Posterior vena cava (tissue), 2 donors: ENCODE measurements around the gene DAB2IP. TPM values are rescaled to one million over a fixed set of nuclear protein-coding genes. Genes with fewer than 3 reads are reported as not detected.
A peak's percentile ranks its signal among the peaks of the same experiment; 100 is the strongest.

ENCODE experiments used
- DNase-seq: peaks from one replicate; pipeline ENCODE4 v3.0.0-alpha.2; 2020; ENCODE audit warnings: low spot score
- intact Hi-C, 2 donors: fragments of 100-400 bp; cut with DNase I; formaldehyde crosslinking; loops; one replicate each; pipeline versions ENCODE4 v1.14.1 to v1.14.2; 2022 to 2023
- total RNA-seq, 2 donors: library from RNA; stranded (reverse); fragmentation: NEBNext Ultra II Directional; extraction: Animal tissue kit (Norgen Biotek cat#: 25700); gene quantifications; one replicate each; pipeline ENCODE4 v1.2.1, GENCODE V29; 2021
- donor health status: DM: yes; HTN: yes; CAD: no.
- donor health status: DM: yes; HTN: yes; CAD: no.

Gene DAB2IP
- total RNA-seq, 2 donors from 2014 or later = 68.1 to 83.8 TPM

DNA sequence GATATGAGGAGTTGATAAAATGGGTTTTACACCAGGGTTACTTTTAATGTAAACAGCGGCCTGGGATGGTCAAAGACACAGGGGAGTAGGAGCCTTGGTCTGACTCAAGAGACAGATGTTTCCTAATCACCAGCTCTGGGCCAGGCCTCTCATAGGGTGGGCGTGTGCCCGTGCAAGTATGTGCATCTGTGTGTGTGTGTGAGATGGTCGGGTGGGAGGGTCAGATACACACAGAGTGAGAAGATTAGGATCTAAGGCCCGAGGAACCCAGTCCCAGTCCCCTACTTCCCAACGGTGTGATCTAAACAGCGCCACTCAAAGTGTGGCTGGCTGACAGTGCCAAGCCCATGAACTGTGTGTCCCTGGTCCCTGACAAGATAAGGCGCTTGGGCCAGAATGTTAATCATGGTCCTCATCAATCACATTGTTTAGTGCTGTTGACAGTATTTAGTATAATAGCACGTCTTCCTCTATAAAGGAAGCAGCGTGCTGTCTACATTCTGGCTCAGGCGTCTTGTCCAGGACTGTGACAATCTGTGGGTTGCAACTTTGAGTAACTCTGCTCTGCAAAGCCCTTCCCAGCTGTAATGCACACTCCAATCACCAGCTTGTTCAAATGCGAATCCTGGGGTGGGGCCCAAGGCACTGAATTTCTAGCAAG is 173.7 kb downstream of the DAB2IP start:
- DNase-seq = peak; percentile 55
- intact Hi-C loops = no loop called here

DNA sequence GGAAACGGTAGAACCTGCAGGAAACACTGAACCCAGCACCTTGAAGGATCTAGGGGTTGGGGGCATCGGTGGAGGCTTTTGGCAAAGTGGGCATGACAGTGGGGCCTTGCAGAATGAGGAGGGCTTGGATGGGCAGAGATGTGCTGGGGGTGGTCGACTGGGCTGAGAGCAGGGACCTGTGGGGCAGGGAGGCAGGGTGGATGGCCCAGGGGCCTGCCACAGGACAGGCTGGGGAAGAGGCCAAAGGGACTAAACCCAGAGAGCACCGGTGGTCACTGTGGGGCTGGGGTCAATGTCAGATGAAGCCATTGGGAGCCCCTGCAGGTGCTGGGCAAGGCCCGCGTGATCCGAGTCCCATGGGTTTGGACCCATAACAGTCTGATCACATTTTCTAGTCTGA is 175.3 kb downstream of the DAB2IP start:
- peak; percentile 61 for DNase-seq
- intact Hi-C loops = no loop called here

DNA sequence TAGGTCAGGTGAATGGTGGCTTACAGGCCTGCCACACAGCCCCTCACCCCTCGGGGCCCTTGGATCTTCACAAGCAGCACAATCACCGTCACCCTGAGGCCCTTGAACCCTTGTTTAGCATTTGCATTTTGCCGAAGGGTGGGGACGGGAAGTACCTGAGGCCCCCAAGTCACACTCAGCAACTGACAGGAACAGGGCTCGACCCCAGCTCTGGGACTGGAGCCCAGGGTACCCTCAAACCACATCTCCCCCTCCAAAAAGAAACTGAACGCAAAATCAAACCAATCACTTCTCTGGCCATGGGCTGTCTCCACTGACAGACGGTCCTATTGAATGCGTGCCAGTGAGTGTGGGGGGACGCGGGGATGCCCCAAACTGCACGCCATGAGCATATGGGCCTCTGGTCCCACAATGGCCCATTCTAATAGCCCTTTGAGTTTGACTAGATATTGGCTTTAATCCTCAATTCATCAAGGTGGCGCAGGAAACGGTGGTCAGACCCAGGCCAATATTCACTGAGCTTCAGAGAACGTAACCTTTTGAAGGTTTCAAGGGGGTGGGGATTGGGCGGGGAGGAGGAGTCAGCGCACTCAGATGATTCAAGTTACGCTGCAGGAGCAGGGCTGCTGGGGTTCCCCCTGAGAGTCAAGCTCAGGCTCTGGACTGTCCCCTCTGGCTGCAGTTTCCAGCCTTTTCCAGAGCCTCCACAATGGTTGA is 176.0 kb downstream of the DAB2IP start:
- peak; percentile 54 for DNase-seq

DNA sequence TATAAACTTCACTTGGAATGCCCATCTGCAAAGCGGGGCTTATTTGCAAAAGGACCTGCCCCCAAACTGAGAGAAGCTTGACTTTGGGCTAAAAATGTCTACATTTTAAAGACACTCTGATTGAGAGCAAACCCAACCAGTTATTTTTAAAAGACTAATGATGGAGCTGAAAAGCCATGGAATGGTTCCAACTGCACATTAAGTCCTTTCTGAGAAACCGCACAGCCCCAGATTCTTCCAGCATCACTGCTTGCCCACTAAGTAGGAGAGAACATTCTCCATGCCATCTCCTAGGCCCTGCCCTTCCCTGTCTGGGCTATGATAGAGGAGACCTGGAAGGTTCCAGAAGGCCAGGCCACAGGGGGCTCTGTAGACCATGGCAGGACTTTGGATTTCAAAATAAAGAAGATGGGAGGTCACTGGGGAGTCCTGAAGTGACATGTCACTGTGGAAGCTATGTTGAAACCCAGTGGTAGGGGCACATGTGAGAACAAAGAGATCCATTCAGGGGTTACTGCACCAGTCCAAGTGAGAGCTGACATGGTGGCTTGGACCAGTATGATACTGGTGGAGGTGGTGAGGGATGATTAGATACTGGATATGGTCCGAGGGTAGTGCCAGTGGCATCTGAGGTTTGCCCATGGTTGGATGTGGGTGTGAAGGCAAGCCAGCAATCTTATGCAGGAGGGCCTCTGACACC is 179.2 kb downstream of the DAB2IP start:
- peak; percentile 52 for DNase-seq
- intact Hi-C loops = no loop called here

More for the DNA sequence above, 176.0 kb downstream of the DAB2IP start:
- intact Hi-C loops = no loop called here

DNA sequence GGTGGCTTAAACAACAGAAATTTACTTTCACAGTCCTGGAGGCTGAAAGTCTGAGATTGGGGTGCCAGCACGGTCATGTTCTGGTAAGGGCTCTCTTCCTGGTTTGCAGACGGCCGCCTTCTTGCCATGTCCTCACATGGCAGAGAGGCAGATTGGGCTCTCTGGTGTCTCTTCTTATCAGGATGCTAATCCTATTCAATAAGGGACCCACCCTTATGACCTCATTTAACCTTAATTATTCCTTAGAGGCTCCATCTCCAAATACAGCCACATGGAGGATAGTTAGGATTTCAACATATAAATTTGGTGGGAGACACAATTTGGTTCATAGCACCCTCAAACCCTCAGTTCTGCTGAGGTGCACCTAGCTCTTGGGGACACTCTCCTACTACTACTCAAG is 180.4 kb downstream of the DAB2IP start:
- intact Hi-C loops = no loop called here
- DNase-seq = peak; percentile 19

DNA sequence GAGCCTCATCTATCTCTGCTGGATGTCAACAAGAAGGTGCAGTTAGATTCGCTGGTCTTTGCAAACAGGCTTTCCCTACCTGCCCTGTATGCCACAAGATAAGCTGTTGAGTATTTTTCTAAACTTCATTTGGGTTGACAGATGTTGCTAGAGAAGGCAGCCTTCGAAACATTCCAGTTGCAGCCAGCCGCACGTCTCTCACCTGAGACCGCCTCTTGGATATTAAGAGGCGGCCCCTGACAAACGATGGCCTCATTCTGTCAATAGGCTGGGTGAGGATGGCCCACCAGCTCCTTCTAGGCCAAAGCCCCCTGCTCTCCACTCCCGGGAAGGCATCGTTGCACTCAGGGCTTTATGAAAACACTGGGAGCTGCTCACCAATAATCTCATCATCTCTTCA is 181.6 kb downstream of the DAB2IP start:
- intact Hi-C loops = no loop called here
- peak; percentile 37 for DNase-seq

Other genes starting within 250 kb of the DAB2IP start
- 10 to 100 TPM in 1 of 2 donors, 1 to 10 TPM in 1; 3.8 to 11.0 TPM for gene GGTA1, start 151.8 kb upstream of the DAB2IP start, total RNA-seq